ENCODE results near the gene TSPAN14. TPM values are rescaled to one million over a fixed set of nuclear protein-coding genes. Genes with fewer than 3 reads are reported as not detected.

TSPAN14 gene
- total RNA-seq, 2 experiments from 2014 or later, result 17.0 to 33.4 TPM

GRCh38 chr10:80544316-80544953, 90.3 kb downstream of the TSPAN14 start:
- ChIA-PET CTCF (ENCODE audit: unreplicated experiment) (no interaction called here), POLR2A (interaction anchor here (0.6 to 1.2 kb wide), 2 partner anchors 14 to 285 kb away, joined by 3 read pairs; no protein-coding TSS in a partner anchor)
- Histone ChIP-seq H3K9me3 (ENCODE audit: low read length) (no peaks in the 10 kb centered on the region), H3K4me1 (ENCODE audit: insufficient read depth, low read length, poor library complexity, severe bottlenecking) (peaks cover 9% of the 10 kb centered on the region), H3K4me3 (ENCODE audit: low read depth, low read length, poor library complexity, severe bottlenecking) (no peak overlapping the region), H3K36me3 (ENCODE audit: insufficient read depth, low read length) (no peaks in the 10 kb centered on the region), H4K20me1 (ENCODE audit: insufficient read depth, low read length) (no peaks in the 10 kb centered on the region), H3K27ac (ENCODE audit: low read depth, low read length, poor library complexity, severe bottlenecking) (no peak overlapping the region), H3K4me2 (ENCODE audit: low read length) (no peak overlapping the region), H2AFZ (ENCODE audit: low read length) (no peak overlapping the region), H3K9me2 (ENCODE audit: insufficient read depth, low read length) (no peaks in the 10 kb centered on the region), H3K79me2 (ENCODE audit: insufficient read depth, low read depth, low read length) (no peaks in the 10 kb centered on the region)
- no peak for DNase-seq (ENCODE audit: low spot score)
- TF ChIP-seq CTCF (conservative IDR thresholded peaks at IDR 0.05; ENCODE audit: low read length) (no peak), EZH2phosphoT487 (IDR thresholded peaks at IDR 0.05; ENCODE audit: borderline replicate concordance, low read depth, low read length) (no peak)
- intact Hi-C loops (cut with micrococcal nuclease; ENCODE audit: unreplicated experiment), result no loop called here
- BruUV-seq (replicated peaks), result no TSS peak

- no peak for DNase-seq (ENCODE audit: low spot score)
- no TSS peak for BruUV-seq (replicated peaks)
- TF ChIP-seq CTCF (conservative IDR thresholded peaks at IDR 0.05; ENCODE audit: low read length) (no peak), EZH2phosphoT487 (IDR thresholded peaks at IDR 0.05; ENCODE audit: borderline replicate concordance, low read depth, low read length) (no peak)
- H4K20me1 ChIP-seq (ENCODE audit: insufficient read depth, low read length), result no peaks in the 10 kb centered on the region
- H3K9me2 ChIP-seq (ENCODE audit: insufficient read depth, low read length), result no peaks in the 10 kb centered on the region
- H3K4me3 ChIP-seq (ENCODE audit: low read depth, low read length, poor library complexity, severe bottlenecking), result no peak overlapping the region
- no peaks in the 10 kb centered on the region for H3K36me3 ChIP-seq (ENCODE audit: insufficient read depth, low read length)
- peaks cover 9% of the 10 kb centered on the region for H3K4me1 ChIP-seq (ENCODE audit: insufficient read depth, low read length, poor library complexity, severe bottlenecking)
- ChIA-PET CTCF (ENCODE audit: unreplicated experiment) (no interaction called here), POLR2A (no interaction called here)
- no peak overlapping the region for H3K4me2 ChIP-seq (ENCODE audit: low read length)
- intact Hi-C loops (cut with micrococcal nuclease; ENCODE audit: unreplicated experiment), result no loop called here
- H3K27ac ChIP-seq (ENCODE audit: low read depth, low read length, poor library complexity, severe bottlenecking), result no peak overlapping the region
- no peak overlapping the region for H2AFZ ChIP-seq (ENCODE audit: low read length)
- H3K9me3 ChIP-seq (ENCODE audit: low read length), result no peaks in the 10 kb centered on the region
- no peaks in the 10 kb centered on the region for H3K79me2 ChIP-seq (ENCODE audit: insufficient read depth, low read depth, low read length)
Observed at GRCh38 chr10:80545258-80545881, 91.3 kb downstream of the TSPAN14 start.

- Histone ChIP-seq H3K9me2 (ENCODE audit: insufficient read depth, low read length) (no peaks in the 10 kb centered on the region), H3K4me1 (ENCODE audit: insufficient read depth, low read length, poor library complexity, severe bottlenecking) (no peaks in the 10 kb centered on the region), H3K27ac (ENCODE audit: low read depth, low read length, poor library complexity, severe bottlenecking) (no peak overlapping the region), H3K4me3 (ENCODE audit: low read depth, low read length, poor library complexity, severe bottlenecking) (no peak overlapping the region), H3K36me3 (ENCODE audit: insufficient read depth, low read length) (no peaks in the 10 kb centered on the region), H3K79me2 (ENCODE audit: insufficient read depth, low read depth, low read length) (no peaks in the 10 kb centered on the region), H4K20me1 (ENCODE audit: insufficient read depth, low read length) (no peaks in the 10 kb centered on the region), H3K4me2 (ENCODE audit: low read length) (no peak overlapping the region), H2AFZ (ENCODE audit: low read length) (no peak overlapping the region), H3K9me3 (ENCODE audit: low read length) (no peaks in the 10 kb centered on the region)
- TF ChIP-seq CTCF (conservative IDR thresholded peaks at IDR 0.05; ENCODE audit: low read length) (no peak), EZH2phosphoT487 (IDR thresholded peaks at IDR 0.05; ENCODE audit: borderline replicate concordance, low read depth, low read length) (no peak)
- CTCF ChIA-PET (ENCODE audit: unreplicated experiment), result no interaction called here
- intact Hi-C loops (cut with micrococcal nuclease; ENCODE audit: unreplicated experiment), result no loop called here
- no TSS peak for BruUV-seq (replicated peaks)
- POLR2A ChIA-PET, result no interaction called here
- no peak for DNase-seq (ENCODE audit: low spot score)
Observed at GRCh38 chr10:80552151-80552646, 98.1 kb downstream of the TSPAN14 start.
